GM23338 (cell line): ENCODE measurements around the gene SLC5A11. TPM values are rescaled to one million over a fixed set of nuclear protein-coding genes. Genes with fewer than 3 reads are reported as not detected.

Experiments
- ATAC-seq: fragments of 200-7000 bp; cut with Tn5 transposase; 3 replicates; pipeline ENCODE4 v1.9.1; 2020
- DNase-seq: peaks from one replicate; pipeline ENCODE4 v3.0.0-alpha.2; 2015; ENCODE audit warnings: low spot score
- H2AFZ ChIP-seq: fragments of 200-600 bp; sonication (generic); 2 replicates; pipeline ENCODE4 v1.8.0; 2016; ENCODE audit warnings: antibody characterized with exemption, mild to moderate bottlenecking, moderate library complexity
- H3F3A ChIP-seq: fragments of 200-600 bp; sonication (generic); replicated peaks from 2 replicates; pipeline ENCODE4 v1.8.0; 2017; ENCODE audit warnings: antibody characterized with exemption, mixed run types, low read depth
- H3K27ac ChIP-seq: fragments of 200-600 bp; sonication (generic); 2 replicates; pipeline ENCODE4 v1.6.1; 2016; ENCODE audit warnings: low read depth
- H3K27me3 ChIP-seq: fragments of 200-600 bp; sonication (generic); 2 replicates; pipeline ENCODE4 v1.8.0; 2016; ENCODE audit warnings: mild to moderate bottlenecking, mixed run types, moderate library complexity; ENCODE audit not compliant: insufficient read depth
- H3K36me3 ChIP-seq: fragments of 200-600 bp; sonication (generic); 2 replicates; pipeline ENCODE4 v1.8.0; 2016; ENCODE audit warnings: mild to moderate bottlenecking; ENCODE audit not compliant: insufficient read depth
- H3K4me1 ChIP-seq: fragments of 200-600 bp; sonication (generic); 2 replicates; pipeline ENCODE4 v1.8.0; 2016; ENCODE audit warnings: mild to moderate bottlenecking, moderate library complexity; ENCODE audit not compliant: insufficient read depth
- H3K4me2 ChIP-seq: fragments of 200-600 bp; sonication (generic); 2 replicates; pipeline ENCODE4 v1.7.1; 2017; ENCODE audit warnings: mixed run types
- H3K4me3 ChIP-seq: fragments of 200-600 bp; sonication (generic); 2 replicates; pipeline ENCODE4 v1.6.1; 2016; ENCODE audit warnings: mixed run types
- H3K79me2 ChIP-seq: fragments of 200-600 bp; sonication (generic); replicated peaks from 2 replicates; pipeline ENCODE4 v1.8.0; 2017; ENCODE audit warnings: mild to moderate bottlenecking; ENCODE audit not compliant: insufficient read depth
- H3K9me2 ChIP-seq: fragments of 200-600 bp; sonication (generic); 2 replicates; pipeline ENCODE4 v1.8.0; 2017; ENCODE audit not compliant: insufficient read depth
- H4K20me1 ChIP-seq: fragments of 200-600 bp; sonication (generic); replicated peaks from 2 replicates; pipeline ENCODE4 v1.8.0; 2017; ENCODE audit warnings: mild to moderate bottlenecking; ENCODE audit not compliant: insufficient read depth
- H3K27ac Mint-ChIP-seq: 2 replicates; pipeline ENCODE4 v1.8.0; 2020; ENCODE audit warnings: inconsistent platforms, mild to moderate bottlenecking, moderate library complexity, mixed read lengths
- H3K27me3 Mint-ChIP-seq: 3 replicates; pipeline ENCODE4 v1.8.0; 2022; ENCODE audit warnings: low read depth, mild to moderate bottlenecking, moderate library complexity, mixed read lengths, inconsistent platforms; ENCODE audit not compliant: insufficient read depth, poor library complexity
- H3K36me3 Mint-ChIP-seq: 3 replicates; pipeline ENCODE4 v1.8.0; 2021; ENCODE audit warnings: low read depth, mild to moderate bottlenecking, inconsistent platforms, moderate library complexity, mixed read lengths
- H3K4me1 Mint-ChIP-seq: 3 replicates; pipeline ENCODE4 v1.8.0; 2020; ENCODE audit warnings: mild to moderate bottlenecking, inconsistent platforms, mixed read lengths
- H3K4me3 Mint-ChIP-seq: 3 replicates; pipeline ENCODE4 v1.8.0; 2021; ENCODE audit warnings: moderate library complexity, mild to moderate bottlenecking, inconsistent platforms, mixed read lengths
- H3K9me3 Mint-ChIP-seq: 3 replicates; pipeline ENCODE4 v1.8.0; 2020; ENCODE audit warnings: moderate library complexity, mild to moderate bottlenecking, inconsistent platforms, mixed read lengths
- CREB1 ChIP-seq: fragments of 250-450 bp; sonication (Bioruptor Pico); IDR thresholded peaks from 2 replicates; pipeline ENCODE4 v1.5.0; 2020; ENCODE audit warnings: low read depth, mild to moderate bottlenecking, moderate library complexity
- EZH2 ChIP-seq: fragments of 200-600 bp; sonication (generic); IDR thresholded peaks from one replicate; pipeline ENCODE4 v1.8.0; 2017; ENCODE audit warnings: antibody characterized with exemption, mild to moderate bottlenecking, low read depth; ENCODE audit not compliant: unreplicated experiment
- EZH2phosphoT487 ChIP-seq: fragments of 200-600 bp; sonication (generic); IDR thresholded peaks from one replicate; pipeline ENCODE4 v1.8.1; 2018; ENCODE audit warnings: antibody characterized with exemption; ENCODE audit not compliant: unreplicated experiment
- JUNB ChIP-seq: IDR thresholded peaks from one replicate; pipeline ENCODE4 v1.6.1; 2016; ENCODE audit warnings: antibody characterized with exemption; ENCODE audit not compliant: unreplicated experiment
- POLR2AphosphoS5 ChIP-seq: IDR thresholded peaks from 2 replicates; pipeline ENCODE4 v1.6.1; 2016; ENCODE audit warnings: antibody characterized with exemption, low read depth
- REST ChIP-seq: IDR thresholded peaks from one replicate; pipeline ENCODE4 v1.6.1; 2018; ENCODE audit warnings: antibody characterized with exemption; ENCODE audit not compliant: unreplicated experiment
- STAT1 ChIP-seq: IDR thresholded peaks from one replicate; pipeline ENCODE4 v1.6.1; 2016; ENCODE audit warnings: antibody characterized with exemption; ENCODE audit not compliant: unreplicated experiment
- ZNF114 ChIP-seq: fragments of 250-450 bp; sonication (Bioruptor Pico); IDR thresholded peaks from 2 replicates; pipeline ENCODE4 v1.5.0; 2020; ENCODE audit warnings: mild to moderate bottlenecking, moderate library complexity
- ZNF331 ChIP-seq: fragments of 250-450 bp; sonication (Bioruptor Pico); IDR thresholded peaks from 2 replicates; pipeline ENCODE4 v1.5.0; 2020; ENCODE audit warnings: low read depth, mild to moderate bottlenecking, moderate library complexity
- ZNF462 ChIP-seq: fragments of 250-450 bp; sonication (Bioruptor Pico); IDR thresholded peaks from 2 replicates; pipeline ENCODE4 v1.5.0; 2020; ENCODE audit warnings: mild to moderate bottlenecking, moderate library complexity
- polyA plus RNA-seq: library from polyadenylated mRNA; unstranded; fragments of >200 nt; fragmentation: Nextera tagmentation; extraction: Ambion mirVana; gene quantifications from 2 replicates; pipeline ENCODE4 v1.2.1, GENCODE V29; 2016
- total RNA-seq: library from RNA; depleted of rRNA; stranded (reverse); fragments of >200 nt; shearing (Covaris generic); gene quantifications from 2 replicates; pipeline ENCODE4 v1.2.3, GENCODE V29; 2014

The SLC5A11 gene
- total and polyA plus RNA-seq, 2 experiments from 2014 or later = 0.07 TPM; not detected in 1

GRCh38 chr16:24917236-24917635 lies 71.5 kb downstream of the SLC5A11 start:
- no peak for DNase-seq
- Mint-ChIP-seq H3K36me3 (peaks cover 24% of the 10 kb centered on the region; the same call in 2 of the 3 replicates), H3K9me3 (peaks cover 6% of the 10 kb centered on the region; the same call in 1 of the 3 replicates), H3K27me3 (peaks cover 4% of the 10 kb centered on the region), H3K27ac (no peak overlapping the region), H3K4me1 (peaks cover 17% of the 10 kb centered on the region), H3K4me3 (no peak overlapping the region)
- TF ChIP-seq POLR2AphosphoS5 (no peak), EZH2 (no peak), ZNF114 (no peak), STAT1 (no peak), REST (no peak), EZH2phosphoT487 (no peak), CREB1 (CRISPR knock-in tag) (no peak), JUNB (no peak), ZNF462 (no peak), ZNF331 (CRISPR knock-in tag) (no peak)
- H4K20me1 ChIP-seq = no peaks in the 10 kb centered on the region
- H3K27me3 ChIP-seq = no peaks in the 10 kb centered on the region
- H3F3A ChIP-seq = 0 out of 2 replicates have a peak, but pooled peaks cover 3% of the 10 kb centered on the region
- H2AFZ ChIP-seq = no peak overlapping the region
- ATAC-seq = no peak
- 0 out of 2 replicates have a peak, but pooled peaks cover 4% of the 10 kb centered on the region for H3K4me1 ChIP-seq
- no peak overlapping the region for H3K4me2 ChIP-seq
- H3K79me2 ChIP-seq = no peaks in the 10 kb centered on the region
- H3K27ac ChIP-seq = no peak overlapping the region
- no peak overlapping the region for H3K4me3 ChIP-seq
- H3K9me2 ChIP-seq = 0 out of 2 replicates have a peak, but pooled peaks cover 4% of the 10 kb centered on the region
- H3K36me3 ChIP-seq = no peaks in the 10 kb centered on the region
